HCT116 (cell line): ENCODE measurements around the gene GPC5. TPM values are rescaled to one million over a fixed set of nuclear protein-coding genes. Genes with fewer than 3 reads are reported as not detected.

Experiments used
- ATAC-seq: fragments of 200-7000 bp; cut with Tn5 transposase; 2 replicates; pipeline ENCODE4 v1.9.1; 2020; ENCODE audit warnings: mild to moderate bottlenecking, moderate library complexity
- BruUV-seq: library from RNA; stranded (reverse); fragments of 400-500 nt; replicated peaks from 2 replicates; lab custom pipeline; 2021; lab: Mats Ljungman, UMichigan
- CTCF ChIA-PET: fragments of 300-600 bp; sonication (Branson Sonifier 250); formaldehyde crosslinking; loops from one replicate; lab custom pipeline; 2021; ENCODE audit warnings: antibody characterized with exemption; lab: Charles Lee
- POLR2A ChIA-PET: fragments of 300-600, 350-600 bp; sonication (Branson Sonifier 250); formaldehyde crosslinking; loops from one replicate; lab custom pipeline; 2021; ENCODE audit warnings: antibody characterized with exemption; lab: Charles Lee
- RAD21 ChIA-PET, 2 experiments: fragments of 300-600 bp; sonication (Branson Sonifier 250); formaldehyde crosslinking; loops; one replicate each; lab custom pipeline; 2023; ENCODE audit warnings: low total read pairs in 2 of 2; ENCODE audit not compliant: uncharacterized antibody in 2 of 2, unreplicated experiment in 2 of 2, low non-redundant PET in 1 of 2; lab: Charles Lee
- DNase-seq: peaks from one replicate; pipeline ENCODE4 v3.0.0-alpha.2; 2010; ENCODE audit warnings: low read depth, low spot score
- H2AFZ ChIP-seq: fragments of 200-600 bp; shearing (Covaris generic), sonication (generic); 2 replicates; pipeline ENCODE4 v1.6.1; 2017; ENCODE audit warnings: low read depth, mixed run types, mixed read lengths, antibody characterized with exemption, low read length; ENCODE audit not compliant: poor library complexity, severe bottlenecking
- H3K27ac ChIP-seq: 2 replicates; pipeline ENCODE4 v1.5.1; 2012; ENCODE audit warnings: low read depth, low read length
- H3K27me3 ChIP-seq: fragments of 200-600 bp; sonication (generic); 2 replicates; pipeline ENCODE4 v1.6.1; 2016; ENCODE audit warnings: mixed run types, low read length, mixed read lengths; ENCODE audit not compliant: insufficient read depth
- H3K36me3 ChIP-seq, 2 experiments: fragments of 200-500 bp in 1 of 2; fragments of 200-600 bp in 1 of 2; sonication (Bioruptor generic) in 1 of 2; sonication (generic) in 1 of 2; 2 replicates each; pipeline versions ENCODE4 v1.5.1 to v1.6.1; 2014 to 2016; ENCODE audit warnings: low read length in 2 of 2, inconsistent platforms in 1 of 2, mixed read lengths in 1 of 2, mixed run types in 1 of 2; ENCODE audit not compliant: insufficient read depth in 2 of 2, control insufficient read depth in 1 of 2
- H3K4me1 ChIP-seq, 2 experiments: fragments of 200-600 bp in 1 of 2; sonication (generic) in 1 of 2; 2 replicates each; pipeline versions ENCODE4 v1.5.1 to v1.6.1; 2012 to 2017; ENCODE audit warnings: low read length in 2 of 2, inconsistent platforms in 1 of 2, mild to moderate bottlenecking in 1 of 2, mixed read lengths in 1 of 2, mixed run types in 1 of 2, moderate library complexity in 1 of 2; ENCODE audit not compliant: insufficient read depth in 2 of 2, control insufficient read depth in 1 of 2
- H3K4me2 ChIP-seq: fragments of 200-600 bp; sonication (generic); 2 replicates; pipeline ENCODE4 v1.6.1; 2017; ENCODE audit warnings: mixed run types, low read length, mixed read lengths
- H3K4me3 ChIP-seq, 2 experiments: fragments of 200-600 bp in 1 of 2; sonication (generic) in 1 of 2; replicated peaks in 1 of 2; 2 replicates each; pipeline ENCODE4 v1.5.1; 2011 to 2016; ENCODE audit warnings: low read length in 2 of 2, control low read depth in 1 of 2, low read depth in 1 of 2, mild to moderate bottlenecking in 1 of 2, mixed read lengths in 1 of 2, mixed run types in 1 of 2
- H3K79me2 ChIP-seq: fragments of 200-600 bp; sonication (generic); 2 replicates; pipeline ENCODE4 v1.6.1; 2017; ENCODE audit warnings: mild to moderate bottlenecking, mixed run types, low read length, moderate library complexity, mixed read lengths; ENCODE audit not compliant: insufficient read depth
- H3K9ac ChIP-seq: fragments of 200-600 bp; sonication (generic); 2 replicates; pipeline ENCODE4 v1.6.1; 2016; ENCODE audit warnings: low read length, mixed read lengths
- H3K9me2 ChIP-seq: fragments of 200-600 bp; sonication (generic), shearing (Covaris generic); 2 replicates; pipeline ENCODE4 v1.6.1; 2017; ENCODE audit warnings: mixed run types, mild to moderate bottlenecking, moderate library complexity; ENCODE audit not compliant: insufficient read depth
- H3K9me3 ChIP-seq, 2 experiments: fragments of 200-500 bp in 1 of 2; fragments of 200-600 bp in 1 of 2; sonication (Bioruptor generic) in 1 of 2; sonication (generic) in 1 of 2; 2 replicates each; pipeline ENCODE4 v1.6.1; 2014 to 2017; ENCODE audit warnings: low read length in 2 of 2, mixed read lengths in 2 of 2, inconsistent platforms in 1 of 2, low read depth in 1 of 2, mild to moderate bottlenecking in 1 of 2, mixed run types in 1 of 2, moderate library complexity in 1 of 2; ENCODE audit not compliant: control insufficient read depth in 1 of 2, insufficient read depth in 1 of 2
- H4K20me1 ChIP-seq: fragments of 200-600 bp; sonication (generic), shearing (Covaris generic); 2 replicates; pipeline ENCODE4 v1.6.1; 2017; ENCODE audit warnings: mixed run types, mild to moderate bottlenecking, moderate library complexity; ENCODE audit not compliant: insufficient read depth
- CBX3 ChIP-seq: IDR thresholded peaks from 2 replicates; pipeline ENCODE4 v1.6.1; 2012; ENCODE audit warnings: low read depth
- EGR1 ChIP-seq: IDR thresholded peaks from 2 replicates; pipeline ENCODE4 v1.6.1; 2012; ENCODE audit warnings: low read depth
- FOSL1 ChIP-seq: IDR thresholded peaks from 2 replicates; pipeline ENCODE4 v1.6.1; 2012; ENCODE audit warnings: low read depth
- JUND ChIP-seq: IDR thresholded peaks from 2 replicates; pipeline ENCODE4 v1.6.1; 2012
- POLR2A ChIP-seq: IDR thresholded peaks from 2 replicates; pipeline ENCODE4 v1.7.0; 2011; ENCODE audit warnings: borderline replicate concordance; ENCODE audit not compliant: insufficient read depth, insufficient read length; ENCODE audit errors: extremely low read depth
- POLR2AphosphoS5 ChIP-seq: IDR thresholded peaks from 2 replicates; pipeline ENCODE4 v1.6.1; 2011; ENCODE audit warnings: mild to moderate bottlenecking, low read depth, low read length, moderate library complexity
- RAD21 ChIP-seq: IDR thresholded peaks from 2 replicates; pipeline ENCODE4 v1.6.1; 2012; ENCODE audit warnings: low read depth, mild to moderate bottlenecking
- SIN3A ChIP-seq: IDR thresholded peaks from 2 replicates; pipeline ENCODE4 v1.6.1; 2012; ENCODE audit warnings: low read depth
- SP1 ChIP-seq: IDR thresholded peaks from 2 replicates; pipeline ENCODE4 v1.6.1; 2012; ENCODE audit warnings: low read depth
- SRF ChIP-seq: IDR thresholded peaks from 2 replicates; pipeline ENCODE4 v1.6.1; 2012; ENCODE audit warnings: low read depth
- ZFX ChIP-seq: fragments of 450-650 bp; IDR thresholded peaks from 2 replicates; pipeline ENCODE4 v1.6.1; 2017
- ZNF274 ChIP-seq: fragments of 200-500 bp; sonication (Bioruptor generic); IDR thresholded peaks from 2 replicates; pipeline ENCODE4 v1.6.1; 2014; ENCODE audit warnings: mild to moderate bottlenecking, low read depth, low read length, inconsistent platforms
- intact Hi-C: fragments of 100-400 bp; cut with micrococcal nuclease; formaldehyde crosslinking; loops from 2 replicates; pipeline ENCODE4 v1.10.0; 2022
- total RNA-seq: library from RNA; stranded (reverse); gene quantifications from one replicate; pipeline ENCODE4 v1.2.1, GENCODE V29; 2021; ENCODE audit not compliant: unreplicated experiment
- TF ChIP-seq, protein P1 (sequence below): IDR thresholded peaks from 2 replicates; pipeline ENCODE4 v1.6.1; 2012
- TF ChIP-seq, protein P2 (sequence below), 3 experiments: fragments of 200-600 bp in 1 of 3; sonication (generic) in 1 of 3; IDR thresholded peaks in 2 of 3; conservative IDR thresholded peaks in 1 of 3; 2 replicates each; pipeline ENCODE4 v1.5.1; 2012 to 2017; ENCODE audit warnings: low read depth in 2 of 3, low read length in 2 of 3, antibody characterized with exemption in 1 of 3, borderline replicate concordance in 1 of 3, control low read depth in 1 of 3, mild to moderate bottlenecking in 1 of 3, mixed read lengths in 1 of 3, mixed run types in 1 of 3, moderate library complexity in 1 of 3; ENCODE audit not compliant: insufficient read depth in 1 of 3
- TF ChIP-seq, protein P3 (sequence below): IDR thresholded peaks from 2 replicates; pipeline ENCODE4 v1.6.1; 2012; ENCODE audit warnings: low read depth

Gene GPC5
- total RNA-seq, 1 experiment from 2014 or later: not detected

DNA sequence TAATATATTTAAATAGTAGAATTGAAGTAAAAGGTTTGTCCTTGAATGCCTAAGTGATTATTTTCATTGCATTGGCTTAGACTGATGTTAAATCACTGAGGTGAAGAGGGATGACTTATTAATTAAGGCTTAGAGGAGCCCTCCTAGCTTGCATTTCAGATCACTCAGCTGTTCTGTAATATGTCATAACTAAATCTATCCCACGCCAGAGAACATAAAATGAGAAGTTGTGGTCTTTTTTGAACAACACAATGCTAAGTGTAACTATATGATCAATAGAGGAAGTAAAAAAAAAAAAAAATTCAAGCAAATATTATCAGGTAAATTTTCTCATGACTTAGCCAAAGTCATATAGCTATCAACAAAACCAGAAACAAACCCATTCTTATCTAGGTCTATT is 752.2 kb downstream of the GPC5 start:
- no TSS peak for BruUV-seq
- ATAC-seq (no peak), DNase-seq (no peak)
- POLR2A ChIA-PET: no interaction called here
- no peaks in the 10 kb centered on the region for H3K79me2 ChIP-seq
- peaks cover 0 to 24% of the 10 kb centered on the region in 2 experiments; a peak in 3 of 4 replicates for H3K9me3 ChIP-seq
- H3K9ac ChIP-seq: no peak overlapping the region
- H3K4me2 ChIP-seq: no peak overlapping the region
- no peaks in the 10 kb centered on the region for H3K4me1 ChIP-seq
- TF ChIP-seq CBX3: no peak
- TF ChIP-seq POLR2A: no peak
- no peak for TF ChIP-seq FOSL1
- TF ChIP-seq, protein P1, sequence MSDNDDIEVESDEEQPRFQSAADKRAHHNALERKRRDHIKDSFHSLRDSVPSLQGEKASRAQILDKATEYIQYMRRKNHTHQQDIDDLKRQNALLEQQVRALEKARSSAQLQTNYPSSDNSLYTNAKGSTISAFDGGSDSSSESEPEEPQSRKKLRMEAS: no peak
- TF ChIP-seq SRF: no peak
- TF ChIP-seq SIN3A: no peak
- no peak for TF ChIP-seq ZNF274
- TF ChIP-seq JUND: no peak
- no peak for TF ChIP-seq EGR1
- TF ChIP-seq SP1: no peak
- no peak for TF ChIP-seq ZFX
- TF ChIP-seq, protein P2, sequence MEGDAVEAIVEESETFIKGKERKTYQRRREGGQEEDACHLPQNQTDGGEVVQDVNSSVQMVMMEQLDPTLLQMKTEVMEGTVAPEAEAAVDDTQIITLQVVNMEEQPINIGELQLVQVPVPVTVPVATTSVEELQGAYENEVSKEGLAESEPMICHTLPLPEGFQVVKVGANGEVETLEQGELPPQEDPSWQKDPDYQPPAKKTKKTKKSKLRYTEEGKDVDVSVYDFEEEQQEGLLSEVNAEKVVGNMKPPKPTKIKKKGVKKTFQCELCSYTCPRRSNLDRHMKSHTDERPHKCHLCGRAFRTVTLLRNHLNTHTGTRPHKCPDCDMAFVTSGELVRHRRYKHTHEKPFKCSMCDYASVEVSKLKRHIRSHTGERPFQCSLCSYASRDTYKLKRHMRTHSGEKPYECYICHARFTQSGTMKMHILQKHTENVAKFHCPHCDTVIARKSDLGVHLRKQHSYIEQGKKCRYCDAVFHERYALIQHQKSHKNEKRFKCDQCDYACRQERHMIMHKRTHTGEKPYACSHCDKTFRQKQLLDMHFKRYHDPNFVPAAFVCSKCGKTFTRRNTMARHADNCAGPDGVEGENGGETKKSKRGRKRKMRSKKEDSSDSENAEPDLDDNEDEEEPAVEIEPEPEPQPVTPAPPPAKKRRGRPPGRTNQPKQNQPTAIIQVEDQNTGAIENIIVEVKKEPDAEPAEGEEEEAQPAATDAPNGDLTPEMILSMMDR (IDR thresholded peaks at IDR 0.05 in 2 of 3, conservative IDR thresholded peaks at IDR 0.05 in 1 of 3; ENCODE audit: borderline replicate concordance in 1 of 3, insufficient read depth in 1 of 3, low read depth in 2 of 3, low read length in 2 of 3): no peak
- no peak for TF ChIP-seq RAD21
- TF ChIP-seq, protein P3, sequence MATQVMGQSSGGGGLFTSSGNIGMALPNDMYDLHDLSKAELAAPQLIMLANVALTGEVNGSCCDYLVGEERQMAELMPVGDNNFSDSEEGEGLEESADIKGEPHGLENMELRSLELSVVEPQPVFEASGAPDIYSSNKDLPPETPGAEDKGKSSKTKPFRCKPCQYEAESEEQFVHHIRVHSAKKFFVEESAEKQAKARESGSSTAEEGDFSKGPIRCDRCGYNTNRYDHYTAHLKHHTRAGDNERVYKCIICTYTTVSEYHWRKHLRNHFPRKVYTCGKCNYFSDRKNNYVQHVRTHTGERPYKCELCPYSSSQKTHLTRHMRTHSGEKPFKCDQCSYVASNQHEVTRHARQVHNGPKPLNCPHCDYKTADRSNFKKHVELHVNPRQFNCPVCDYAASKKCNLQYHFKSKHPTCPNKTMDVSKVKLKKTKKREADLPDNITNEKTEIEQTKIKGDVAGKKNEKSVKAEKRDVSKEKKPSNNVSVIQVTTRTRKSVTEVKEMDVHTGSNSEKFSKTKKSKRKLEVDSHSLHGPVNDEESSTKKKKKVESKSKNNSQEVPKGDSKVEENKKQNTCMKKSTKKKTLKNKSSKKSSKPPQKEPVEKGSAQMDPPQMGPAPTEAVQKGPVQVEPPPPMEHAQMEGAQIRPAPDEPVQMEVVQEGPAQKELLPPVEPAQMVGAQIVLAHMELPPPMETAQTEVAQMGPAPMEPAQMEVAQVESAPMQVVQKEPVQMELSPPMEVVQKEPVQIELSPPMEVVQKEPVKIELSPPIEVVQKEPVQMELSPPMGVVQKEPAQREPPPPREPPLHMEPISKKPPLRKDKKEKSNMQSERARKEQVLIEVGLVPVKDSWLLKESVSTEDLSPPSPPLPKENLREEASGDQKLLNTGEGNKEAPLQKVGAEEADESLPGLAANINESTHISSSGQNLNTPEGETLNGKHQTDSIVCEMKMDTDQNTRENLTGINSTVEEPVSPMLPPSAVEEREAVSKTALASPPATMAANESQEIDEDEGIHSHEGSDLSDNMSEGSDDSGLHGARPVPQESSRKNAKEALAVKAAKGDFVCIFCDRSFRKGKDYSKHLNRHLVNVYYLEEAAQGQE: no peak
- no peak for TF ChIP-seq POLR2AphosphoS5
- H3K9me2 ChIP-seq: no peaks in the 10 kb centered on the region
- H3K36me3 ChIP-seq: no peaks in the 10 kb centered on the region
- H2AFZ ChIP-seq: no peak overlapping the region
- no peak overlapping the region for H3K4me3 ChIP-seq
- H4K20me1 ChIP-seq: no peaks in the 10 kb centered on the region; the same call in 1 of the 2 replicates
- no peak overlapping the region for H3K27ac ChIP-seq
- H3K27me3 ChIP-seq: no peaks in the 10 kb centered on the region
- RAD21 ChIA-PET: no interaction called here
- intact Hi-C loops: no loop called here
- CTCF ChIA-PET: no interaction called here
